Measurements from ENCODE around the gene TBC1D22A. TPM values are rescaled to one million over a fixed set of nuclear protein-coding genes. Genes with fewer than 3 reads are reported as not detected.
A peak's percentile ranks its signal among the peaks of the same experiment; 100 is the strongest.

TBC1D22A gene
- total and polyA plus RNA-seq, 11 donors, result 9.4 to 30.7 (median 18.6) TPM

- Histone ChIP-seq H3K27me3 (no peaks in the 10 kb centered on the region), H3K27ac (no peak overlapping the region), H3K36me3 (peaks cover 0 to 17% (median 4%) of the 10 kb centered on the region in 9 donors), H3K4me1 (no peaks in the 10 kb centered on the region), H3K9me3 (no peaks in the 10 kb centered on the region), H3K4me3 (no peak overlapping the region)
- DNase-seq (peak in 1 of 5 donors; percentile 52), ATAC-seq (no peak)
- TF ChIP-seq POLR2A (IDR thresholded peaks at IDR 0.05), result no peak
- TF ChIP-seq, protein P1, sequence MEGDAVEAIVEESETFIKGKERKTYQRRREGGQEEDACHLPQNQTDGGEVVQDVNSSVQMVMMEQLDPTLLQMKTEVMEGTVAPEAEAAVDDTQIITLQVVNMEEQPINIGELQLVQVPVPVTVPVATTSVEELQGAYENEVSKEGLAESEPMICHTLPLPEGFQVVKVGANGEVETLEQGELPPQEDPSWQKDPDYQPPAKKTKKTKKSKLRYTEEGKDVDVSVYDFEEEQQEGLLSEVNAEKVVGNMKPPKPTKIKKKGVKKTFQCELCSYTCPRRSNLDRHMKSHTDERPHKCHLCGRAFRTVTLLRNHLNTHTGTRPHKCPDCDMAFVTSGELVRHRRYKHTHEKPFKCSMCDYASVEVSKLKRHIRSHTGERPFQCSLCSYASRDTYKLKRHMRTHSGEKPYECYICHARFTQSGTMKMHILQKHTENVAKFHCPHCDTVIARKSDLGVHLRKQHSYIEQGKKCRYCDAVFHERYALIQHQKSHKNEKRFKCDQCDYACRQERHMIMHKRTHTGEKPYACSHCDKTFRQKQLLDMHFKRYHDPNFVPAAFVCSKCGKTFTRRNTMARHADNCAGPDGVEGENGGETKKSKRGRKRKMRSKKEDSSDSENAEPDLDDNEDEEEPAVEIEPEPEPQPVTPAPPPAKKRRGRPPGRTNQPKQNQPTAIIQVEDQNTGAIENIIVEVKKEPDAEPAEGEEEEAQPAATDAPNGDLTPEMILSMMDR (IDR thresholded peaks at IDR 0.05), result no peak
- intact Hi-C loops (cut with DNase I), result no loop called here
- 81 to 91% (median 89%) methylated on average over 15 to 17 of the region's 17 CpGs for WGBS, 4 donors
These were observed 350.8 kb downstream of the TBC1D22A start for GRCh38 chr22:47112994-47113852.

- Histone ChIP-seq H3K4me3 (no peak overlapping the region), H3K9me3 (no peaks in the 10 kb centered on the region), H3K4me1 (no peaks in the 10 kb centered on the region), H3K27ac (no peak overlapping the region), H3K27me3 (no peaks in the 10 kb centered on the region), H3K36me3 (peaks cover 0 to 17% (median 4%) of the 10 kb centered on the region in 9 donors)
- peak in 1 of 5 donors; percentile 42 for DNase-seq
- no peak for ATAC-seq
- TF ChIP-seq, protein P1 (IDR thresholded peaks at IDR 0.05), result no peak
- TF ChIP-seq POLR2A (IDR thresholded peaks at IDR 0.05), result no peak
- 96 to 98% (median 96%) methylated on average over 7 to 8 of the region's 8 CpGs for WGBS, 4 donors
- intact Hi-C loops (cut with DNase I), result no loop called here
These were observed 351.5 kb downstream of the TBC1D22A start for GRCh38 chr22:47113853-47114415.

DNA sequence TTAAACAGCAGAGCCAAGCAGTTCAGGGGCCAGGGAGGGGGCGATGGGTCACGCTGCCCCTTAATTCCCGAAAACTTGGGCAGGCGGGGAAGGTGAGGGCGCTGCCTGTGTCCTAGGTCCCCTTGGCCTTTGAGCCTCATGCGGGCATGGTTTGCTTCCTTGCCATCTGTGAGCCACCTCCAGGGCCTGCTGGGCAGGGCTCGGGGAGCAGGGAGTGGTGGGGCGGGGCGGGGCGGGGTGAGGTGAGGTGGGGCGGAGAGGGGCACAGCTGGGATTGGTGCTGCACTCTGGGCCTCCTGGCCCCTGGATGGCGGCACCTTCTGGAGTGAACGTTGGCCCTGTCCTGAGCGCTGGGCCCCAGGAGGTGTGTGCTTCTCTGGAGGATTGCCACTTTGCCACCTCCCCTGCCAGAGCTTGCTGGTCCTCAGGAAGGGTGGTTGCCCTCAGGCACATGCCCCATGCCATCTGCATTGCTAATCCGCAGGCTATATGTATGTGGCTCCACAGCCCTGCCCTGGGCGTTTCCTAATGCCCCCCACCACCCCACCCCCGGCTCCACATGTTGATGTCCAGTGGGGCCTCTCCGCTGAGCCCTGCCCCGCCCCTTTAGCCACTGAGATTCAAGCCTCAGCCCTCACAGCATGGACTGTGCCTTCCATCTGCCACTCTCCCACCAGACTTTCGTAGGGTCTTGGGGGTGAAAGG is 352.5 kb downstream of the TBC1D22A start:
- ATAC-seq, result no peak
- no peaks in the 10 kb centered on the region for H3K4me1 ChIP-seq
- H3K27ac ChIP-seq, result no peak overlapping the region
- intact Hi-C loops (cut with DNase I), result no loop called here
- no peak overlapping the region for H3K4me3 ChIP-seq
- H3K36me3 ChIP-seq, result peaks cover 0 to 17% (median 4%) of the 10 kb centered on the region in 9 donors
- no peaks in the 10 kb centered on the region for H3K27me3 ChIP-seq
- no peak for TF ChIP-seq POLR2A (IDR thresholded peaks at IDR 0.05)
- TF ChIP-seq, protein P1 (IDR thresholded peaks at IDR 0.05), result no peak
- H3K9me3 ChIP-seq, result no peaks in the 10 kb centered on the region
- WGBS, 4 donors, result 87 to 95% (median 94%) methylated on average over 11 to 20 of the region's 20 CpGs
- DNase-seq, result peak in 1 of 5 donors; percentile 59

DNA sequence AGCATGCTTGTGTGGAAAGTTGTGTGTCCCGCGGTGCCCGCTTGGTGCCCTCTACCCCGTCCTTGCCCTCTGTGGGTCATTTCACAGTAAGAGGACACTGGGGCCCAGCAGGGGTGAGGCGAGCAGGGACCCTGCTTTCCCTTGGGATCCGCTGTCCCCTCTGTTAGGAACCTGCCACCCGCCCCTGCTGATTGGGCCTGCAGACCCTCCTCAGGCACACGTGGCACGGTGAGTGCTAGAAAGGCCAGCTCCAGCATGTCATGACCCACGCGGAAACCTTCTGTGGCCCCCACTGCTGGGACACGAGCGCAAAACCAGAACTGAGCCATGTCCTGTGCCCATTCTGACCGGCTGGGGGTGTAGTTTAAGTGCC is 353.1 kb downstream of the TBC1D22A start:
- TF ChIP-seq, protein P1 (IDR thresholded peaks at IDR 0.05), result no peak
- no peak for TF ChIP-seq POLR2A (IDR thresholded peaks at IDR 0.05)
- no peak overlapping the region for H3K4me3 ChIP-seq

More for the DNA sequence above, 353.1 kb downstream of the TBC1D22A start:
- DNase-seq, result peak in 1 of 5 donors; percentile 29
- Histone ChIP-seq H3K27me3 (no peaks in the 10 kb centered on the region), H3K27ac (no peak overlapping the region), H3K36me3 (peaks cover 0 to 17% (median 4%) of the 10 kb centered on the region in 9 donors), H3K4me1 (no peaks in the 10 kb centered on the region), H3K9me3 (no peaks in the 10 kb centered on the region)
- WGBS, 4 donors, result 92 to 93% (median 93%) methylated on average over 14 of the region's 14 CpGs
- intact Hi-C loops (cut with DNase I), result no loop called here
- no peak for ATAC-seq

All from heart left ventricle (tissue), 16 donors.